ENCODE measurements around the gene FRMD5.

FRMD5 gene

DNA sequence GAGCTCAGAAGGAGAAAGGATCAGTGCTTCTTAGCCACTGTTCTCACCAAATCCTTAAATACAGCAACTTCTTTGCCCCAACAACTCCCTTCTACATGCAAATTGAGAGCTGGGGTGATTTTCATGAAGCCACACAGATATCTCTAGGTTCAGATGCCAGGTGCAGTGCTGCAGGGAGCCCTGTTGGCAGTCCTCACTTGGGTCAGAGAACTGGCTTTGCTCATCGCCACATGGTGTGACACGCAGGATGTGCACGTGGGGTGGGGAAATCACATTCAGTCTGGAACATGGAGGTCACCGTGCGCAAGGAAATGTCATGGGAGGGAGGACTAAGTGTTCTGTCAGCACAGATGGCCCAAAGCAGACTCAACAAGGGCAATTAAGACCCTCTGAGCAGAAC is 264.5 kb downstream of the FRMD5 start:
- no peak overlapping the region for H3K4me3 ChIP-seq (ENCODE audit: low read depth, low read length)
- no peak for DNase-seq (ENCODE audit: low read depth)
- TF ChIP-seq, protein P1, sequence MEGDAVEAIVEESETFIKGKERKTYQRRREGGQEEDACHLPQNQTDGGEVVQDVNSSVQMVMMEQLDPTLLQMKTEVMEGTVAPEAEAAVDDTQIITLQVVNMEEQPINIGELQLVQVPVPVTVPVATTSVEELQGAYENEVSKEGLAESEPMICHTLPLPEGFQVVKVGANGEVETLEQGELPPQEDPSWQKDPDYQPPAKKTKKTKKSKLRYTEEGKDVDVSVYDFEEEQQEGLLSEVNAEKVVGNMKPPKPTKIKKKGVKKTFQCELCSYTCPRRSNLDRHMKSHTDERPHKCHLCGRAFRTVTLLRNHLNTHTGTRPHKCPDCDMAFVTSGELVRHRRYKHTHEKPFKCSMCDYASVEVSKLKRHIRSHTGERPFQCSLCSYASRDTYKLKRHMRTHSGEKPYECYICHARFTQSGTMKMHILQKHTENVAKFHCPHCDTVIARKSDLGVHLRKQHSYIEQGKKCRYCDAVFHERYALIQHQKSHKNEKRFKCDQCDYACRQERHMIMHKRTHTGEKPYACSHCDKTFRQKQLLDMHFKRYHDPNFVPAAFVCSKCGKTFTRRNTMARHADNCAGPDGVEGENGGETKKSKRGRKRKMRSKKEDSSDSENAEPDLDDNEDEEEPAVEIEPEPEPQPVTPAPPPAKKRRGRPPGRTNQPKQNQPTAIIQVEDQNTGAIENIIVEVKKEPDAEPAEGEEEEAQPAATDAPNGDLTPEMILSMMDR (IDR thresholded peaks at IDR 0.05; ENCODE audit: control insufficient read depth, extremely low read depth, insufficient read depth) = no peak

GRCh38 chr15:43930079-43930478 is 265.0 kb downstream of the FRMD5 start:
- no peak overlapping the region for H3K4me3 ChIP-seq (ENCODE audit: low read depth, low read length)
- TF ChIP-seq, protein P1 (IDR thresholded peaks at IDR 0.05; ENCODE audit: control insufficient read depth, extremely low read depth, insufficient read depth) = no peak
- peak; percentile 77 for DNase-seq (ENCODE audit: low read depth)

DNA sequence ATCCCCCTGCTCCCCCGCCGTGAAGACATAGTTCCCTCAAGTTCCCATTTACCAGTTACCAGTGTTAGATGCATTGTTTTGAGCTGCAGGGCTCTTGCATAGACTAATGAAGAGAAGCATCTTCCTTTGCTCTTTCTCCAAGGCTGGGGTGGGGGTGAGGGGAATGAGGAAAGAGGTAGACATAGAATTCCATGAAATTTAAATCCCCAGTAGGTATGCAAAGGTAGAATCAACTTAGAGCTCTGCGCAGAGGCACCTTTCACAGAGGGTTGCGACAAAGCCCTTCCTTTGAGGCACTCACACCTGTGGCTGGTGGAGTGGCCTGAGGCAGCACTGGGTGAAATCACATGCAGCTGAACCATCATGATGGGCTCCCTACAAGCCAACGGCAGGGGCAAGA is 266.9 kb downstream of the FRMD5 start:
- TF ChIP-seq, protein P1 (IDR thresholded peaks at IDR 0.05; ENCODE audit: control insufficient read depth, extremely low read depth, insufficient read depth) = no peak
- no peak for DNase-seq (ENCODE audit: low read depth)
- no peak overlapping the region for H3K4me3 ChIP-seq (ENCODE audit: low read depth, low read length)

- TF ChIP-seq, protein P1 (IDR thresholded peaks at IDR 0.05; ENCODE audit: control insufficient read depth, extremely low read depth, insufficient read depth) = no peak
- DNase-seq (ENCODE audit: low read depth) = no peak
- no peak overlapping the region for H3K4me3 ChIP-seq (ENCODE audit: low read depth, low read length)
Measured at GRCh38 chr15:43927203-43927602, 267.9 kb downstream of the FRMD5 start.

DNA sequence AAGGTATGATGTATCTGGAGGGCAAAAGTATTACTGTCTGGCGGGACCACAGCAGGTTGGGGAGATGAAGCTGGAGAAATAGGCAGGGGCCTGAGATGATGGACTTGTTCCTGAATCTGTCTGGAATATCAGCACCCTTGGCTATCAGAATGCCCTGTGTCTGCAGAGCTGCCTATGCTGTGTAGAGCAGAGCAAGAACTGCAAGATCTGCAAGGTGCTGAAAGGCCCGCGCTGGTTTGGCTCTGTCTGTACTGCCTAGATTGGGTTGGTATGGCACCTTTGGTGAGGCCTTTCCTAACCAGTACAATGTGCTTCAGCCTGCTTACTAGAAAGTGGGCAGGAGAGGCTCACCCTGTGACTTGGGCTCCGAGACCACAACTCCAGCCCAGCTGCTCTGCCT is 271.5 kb downstream of the FRMD5 start:
- DNase-seq (ENCODE audit: low read depth) = no peak
- TF ChIP-seq, protein P1 (IDR thresholded peaks at IDR 0.05; ENCODE audit: control insufficient read depth, extremely low read depth, insufficient read depth) = no peak
- H3K4me3 ChIP-seq (ENCODE audit: low read depth, low read length) = no peak overlapping the region

DNA sequence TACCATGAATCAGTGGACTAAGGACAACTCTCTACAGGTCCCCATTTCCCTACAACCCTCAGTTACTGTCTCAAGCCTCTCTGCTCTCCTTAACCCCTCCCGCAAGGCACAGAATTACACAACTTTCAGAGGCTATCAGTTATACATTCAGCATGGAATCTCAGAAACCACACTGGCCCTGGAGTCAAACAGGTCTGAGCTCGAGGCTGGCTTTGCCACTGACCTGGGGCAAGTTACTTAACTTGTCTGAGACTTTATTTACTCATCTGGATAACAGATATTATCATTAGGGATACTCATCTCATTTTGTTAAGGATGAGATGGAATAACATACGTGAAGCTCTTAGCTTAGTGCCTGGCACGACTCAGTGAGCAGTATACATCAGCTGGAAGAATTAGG is 273.1 kb downstream of the FRMD5 start:
- DNase-seq (ENCODE audit: low read depth) = no peak
- TF ChIP-seq, protein P1 (IDR thresholded peaks at IDR 0.05; ENCODE audit: control insufficient read depth, extremely low read depth, insufficient read depth) = no peak
- H3K4me3 ChIP-seq (ENCODE audit: low read depth, low read length) = no peak overlapping the region

DNA sequence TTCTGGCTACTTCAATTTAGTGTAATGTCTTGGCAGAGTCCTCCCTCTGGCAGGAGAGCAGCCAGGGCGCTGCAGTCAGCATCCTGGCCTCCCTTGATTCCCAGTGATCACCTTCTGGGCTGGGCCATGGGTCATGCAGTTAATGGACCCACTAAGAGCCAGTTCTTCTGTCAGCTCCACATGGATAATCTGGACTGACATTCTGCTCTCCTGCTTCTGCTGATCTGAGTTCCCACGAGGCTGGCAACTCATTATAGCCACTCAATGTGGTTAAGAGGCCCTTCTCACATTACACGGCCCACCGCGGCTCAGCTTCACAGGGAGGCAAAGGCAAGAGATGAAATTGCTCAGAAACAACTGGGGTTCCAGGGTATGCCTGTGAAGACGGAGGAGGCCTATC is 274.3 kb downstream of the FRMD5 start:
- DNase-seq (ENCODE audit: low read depth) = no peak
- TF ChIP-seq, protein P1 (IDR thresholded peaks at IDR 0.05; ENCODE audit: control insufficient read depth, extremely low read depth, insufficient read depth) = no peak
- no peak overlapping the region for H3K4me3 ChIP-seq (ENCODE audit: low read depth, low read length)
